ENCODE data around the gene GPAT3. TPM values are rescaled to one million over a fixed set of nuclear protein-coding genes. Genes with fewer than 3 reads are reported as not detected.

Gene GPAT3
- total and polyA plus RNA-seq, 7 donors, result 4.6 to 23.1 (median 13.0) TPM

DNA sequence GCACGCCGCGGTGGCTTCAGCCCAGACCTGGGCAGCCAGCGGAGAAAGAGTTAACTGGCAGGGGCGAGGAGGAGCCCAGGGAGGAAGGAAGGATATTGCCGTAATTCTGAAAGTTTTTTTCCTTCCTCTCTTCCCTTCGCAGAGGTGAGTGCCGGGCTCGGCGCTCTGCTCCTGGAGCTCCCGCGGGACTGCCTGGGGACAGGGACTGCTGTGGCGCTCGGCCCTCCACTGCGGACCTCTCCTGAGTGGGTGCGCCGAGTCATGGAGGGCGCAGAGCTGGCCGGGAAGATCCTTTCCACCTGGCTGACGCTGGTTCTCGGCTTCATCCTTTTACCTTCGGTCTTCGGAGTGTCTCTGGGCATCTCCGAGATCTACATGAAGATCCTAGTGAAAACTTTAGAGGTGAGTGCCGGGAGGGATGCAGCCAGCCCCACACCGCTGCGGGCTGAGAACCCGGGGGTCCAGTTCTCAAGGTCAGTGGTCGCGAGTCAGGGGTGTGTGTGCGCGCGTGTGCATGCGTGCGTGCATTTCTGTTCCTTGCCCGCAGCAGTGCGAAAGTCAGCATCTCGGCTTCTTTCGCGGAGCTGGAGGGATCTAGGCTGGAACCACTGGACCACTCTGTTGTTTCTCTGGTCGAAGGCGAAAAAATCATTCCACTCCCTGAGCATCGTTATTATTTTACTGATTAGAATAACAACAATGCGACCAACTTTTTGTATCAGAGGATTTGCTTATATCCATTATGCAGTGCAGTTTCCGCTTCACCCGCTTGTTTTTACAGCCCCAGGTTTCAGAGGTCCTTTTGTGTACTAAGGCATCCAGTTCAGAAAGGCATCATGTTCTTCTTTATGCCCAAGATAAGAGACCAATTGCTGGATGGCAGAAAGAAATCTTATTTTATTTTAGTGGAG is 709 bp downstream of the GPAT3 start:
- Histone ChIP-seq H3K4me3 (peak overlapping the region; percentile 64 to 80 (median 66)), H3K9me3 (no peaks in the 10 kb centered on the region), H3K27me3 (no peaks in the 10 kb centered on the region), H3K36me3 (no peaks in the 10 kb centered on the region), H3K4me1 (peaks cover 0 to 30% (median 17%) of the 10 kb centered on the region in 4 donors), H3K27ac (peak overlapping the region; percentile 78 to 81 (median 79))
- peak; percentile 65 for DNase-seq
- TF ChIP-seq POLR2AphosphoS5 (IDR thresholded peaks at IDR 0.05) (peak in 1 of 4 donors; percentile 5), EP300 (IDR thresholded peaks at IDR 0.05) (no peak)
- intact Hi-C loops (cut with DNase I), result loop anchor here (5.0 kb wide), 1 partner anchor 46 kb away; no protein-coding TSS in a partner anchor
- WGBS, 2 donors, result 4 to 8% methylated on average over 46 of the region's 46 CpGs

DNA sequence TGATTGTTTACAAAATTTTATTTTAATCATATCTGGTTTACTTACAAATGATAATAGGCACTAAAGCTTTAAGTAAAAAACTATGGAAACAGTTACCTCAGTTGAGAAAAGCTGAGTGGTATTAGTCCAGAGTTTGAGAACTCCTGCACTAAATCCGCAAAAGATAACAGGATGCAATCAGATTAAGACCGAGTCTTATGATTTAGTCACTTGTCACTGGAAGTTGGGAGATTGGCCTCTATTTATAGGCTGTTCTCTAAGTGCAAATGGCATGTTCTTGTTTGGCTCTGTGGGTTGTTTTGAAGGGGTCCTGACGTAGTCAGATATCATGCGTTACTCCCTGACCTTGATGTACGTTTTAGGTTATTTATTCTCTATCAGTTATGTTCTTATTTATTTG is 6.3 kb downstream of the GPAT3 start:
- Histone ChIP-seq H3K36me3 (peaks cover 0 to 21% (median 0%) of the 10 kb centered on the region in 4 donors), H3K9me3 (no peaks in the 10 kb centered on the region), H3K27me3 (no peaks in the 10 kb centered on the region), H3K27ac (no peak overlapping the region), H3K4me3 (no peak overlapping the region), H3K4me1 (peaks cover 0 to 15% (median 4%) of the 10 kb centered on the region in 4 donors)
- WGBS, 2 donors, result 92 to 95% methylated on average over 5 of the region's 5 CpGs
- TF ChIP-seq, protein P1, sequence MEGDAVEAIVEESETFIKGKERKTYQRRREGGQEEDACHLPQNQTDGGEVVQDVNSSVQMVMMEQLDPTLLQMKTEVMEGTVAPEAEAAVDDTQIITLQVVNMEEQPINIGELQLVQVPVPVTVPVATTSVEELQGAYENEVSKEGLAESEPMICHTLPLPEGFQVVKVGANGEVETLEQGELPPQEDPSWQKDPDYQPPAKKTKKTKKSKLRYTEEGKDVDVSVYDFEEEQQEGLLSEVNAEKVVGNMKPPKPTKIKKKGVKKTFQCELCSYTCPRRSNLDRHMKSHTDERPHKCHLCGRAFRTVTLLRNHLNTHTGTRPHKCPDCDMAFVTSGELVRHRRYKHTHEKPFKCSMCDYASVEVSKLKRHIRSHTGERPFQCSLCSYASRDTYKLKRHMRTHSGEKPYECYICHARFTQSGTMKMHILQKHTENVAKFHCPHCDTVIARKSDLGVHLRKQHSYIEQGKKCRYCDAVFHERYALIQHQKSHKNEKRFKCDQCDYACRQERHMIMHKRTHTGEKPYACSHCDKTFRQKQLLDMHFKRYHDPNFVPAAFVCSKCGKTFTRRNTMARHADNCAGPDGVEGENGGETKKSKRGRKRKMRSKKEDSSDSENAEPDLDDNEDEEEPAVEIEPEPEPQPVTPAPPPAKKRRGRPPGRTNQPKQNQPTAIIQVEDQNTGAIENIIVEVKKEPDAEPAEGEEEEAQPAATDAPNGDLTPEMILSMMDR (IDR thresholded peaks at IDR 0.05), result no peak
- TF ChIP-seq POLR2A (IDR thresholded peaks at IDR 0.05), result no peak
- TF ChIP-seq EP300 (IDR thresholded peaks at IDR 0.05), result no peak
- no peak for TF ChIP-seq POLR2AphosphoS5 (IDR thresholded peaks at IDR 0.05)
- no peak for DNase-seq
- intact Hi-C loops (cut with DNase I), result no loop called here

DNA sequence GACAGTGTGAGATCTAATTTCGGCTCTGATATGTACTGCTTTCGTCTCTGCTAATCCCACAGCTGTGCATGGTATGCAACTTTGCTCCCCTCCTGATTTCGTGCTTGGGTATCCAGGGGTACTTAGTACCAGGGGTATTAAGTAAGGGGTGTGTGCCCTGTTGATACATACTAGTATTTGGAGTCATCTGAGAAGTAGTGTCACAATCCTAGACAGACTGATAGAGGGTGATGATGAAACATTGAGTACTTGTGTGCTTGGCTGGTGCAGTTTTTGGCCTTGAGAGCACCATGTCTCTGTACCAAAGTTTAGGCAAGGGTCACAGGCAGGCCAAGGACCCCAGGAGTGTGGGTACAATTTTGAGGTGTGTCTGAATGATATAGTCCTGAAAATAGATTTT is 10.9 kb downstream of the GPAT3 start:
- peak overlapping the region in 1 of 4 donors; percentile 25 for H3K27ac ChIP-seq
- no peaks in the 10 kb centered on the region for H3K9me3 ChIP-seq
- H3K27me3 ChIP-seq, result no peaks in the 10 kb centered on the region
- no peak for TF ChIP-seq POLR2A (IDR thresholded peaks at IDR 0.05)
- TF ChIP-seq EP300 (IDR thresholded peaks at IDR 0.05), result no peak
- TF ChIP-seq, protein P1 (IDR thresholded peaks at IDR 0.05), result no peak
- no peak for TF ChIP-seq POLR2AphosphoS5 (IDR thresholded peaks at IDR 0.05)
- H3K36me3 ChIP-seq, result peaks cover 0 to 21% (median 0%) of the 10 kb centered on the region in 4 donors
- no peak overlapping the region for H3K4me3 ChIP-seq
- WGBS, 2 donors, result 91 to 94% methylated on average over 3 of the region's 3 CpGs
- DNase-seq, result no peak
- peaks cover 0 to 12% (median 10%) of the 10 kb centered on the region in 4 donors for H3K4me1 ChIP-seq
- intact Hi-C loops (cut with DNase I), result no loop called here

DNA sequence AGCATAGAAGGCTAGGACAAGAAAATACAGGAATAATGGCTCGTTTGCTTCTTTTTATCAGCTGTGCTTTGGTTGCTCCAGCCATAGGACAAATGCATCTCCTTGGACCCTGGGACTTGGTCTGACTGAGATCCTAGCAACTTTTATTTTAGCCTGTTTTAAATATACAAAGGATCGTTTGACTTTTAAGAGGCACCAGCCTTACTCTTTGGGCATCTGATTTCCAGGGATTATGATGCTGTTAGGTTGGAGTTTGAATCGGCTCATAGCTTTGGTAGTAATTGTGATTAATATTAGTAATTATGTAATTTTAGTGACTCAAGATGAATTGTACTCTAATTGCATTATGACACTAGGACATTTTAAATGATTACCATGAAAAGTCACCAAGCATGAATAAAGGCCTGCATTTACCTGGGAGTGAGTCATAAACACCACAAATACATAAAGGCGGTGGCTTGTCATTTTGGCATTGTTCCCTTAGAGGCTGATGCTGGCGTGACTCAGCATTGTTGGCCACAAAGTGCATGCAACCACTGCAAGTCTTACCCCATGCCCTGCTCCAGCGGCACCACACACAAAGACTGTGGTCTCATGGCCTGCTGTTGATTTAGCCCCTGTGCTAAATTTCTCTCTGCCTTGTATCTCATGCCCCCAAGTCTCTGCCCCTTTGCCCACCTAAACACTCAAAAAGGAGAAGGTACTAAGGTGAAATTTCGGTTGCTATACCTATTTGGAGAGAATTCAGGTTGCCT is 12.4 kb downstream of the GPAT3 start:
- intact Hi-C loops (cut with DNase I), result no loop called here
- peak in 3 of 4 donors; percentile 35 to 61 (median 52) for TF ChIP-seq POLR2AphosphoS5 (IDR thresholded peaks at IDR 0.05)
- TF ChIP-seq, protein P1 (IDR thresholded peaks at IDR 0.05), result no peak
- Histone ChIP-seq H3K27me3 (no peaks in the 10 kb centered on the region), H3K9me3 (no peaks in the 10 kb centered on the region), H3K4me1 (peaks cover 0 to 12% (median 10%) of the 10 kb centered on the region in 4 donors), H3K36me3 (peaks cover 0 to 21% (median 0%) of the 10 kb centered on the region in 4 donors), H3K4me3 (no peak overlapping the region), H3K27ac (peak overlapping the region in 3 of 4 donors; percentile 58 to 69 (median 68))
- 29 to 51% methylated on average over 7 of the region's 7 CpGs for WGBS, 2 donors
- DNase-seq, result peak; percentile 78

DNA sequence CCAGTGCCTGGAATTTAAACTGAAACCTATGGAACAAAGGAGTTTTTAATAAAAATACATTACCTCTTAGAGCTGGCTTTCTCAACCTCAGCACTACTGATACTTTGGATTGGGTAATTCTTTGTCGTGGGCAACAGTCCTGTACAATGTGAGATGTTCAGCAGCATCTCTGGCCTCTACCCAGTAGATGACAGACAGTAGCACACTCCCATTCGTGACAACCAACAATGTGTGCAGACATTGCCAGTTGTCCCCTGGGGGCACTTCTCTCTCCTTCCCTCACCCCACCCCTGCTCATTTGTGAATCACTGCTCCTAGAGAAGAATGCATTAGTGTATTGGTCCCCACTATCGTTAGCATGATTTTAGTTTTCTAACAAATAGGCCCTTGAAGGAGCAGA is 16.2 kb downstream of the GPAT3 start:
- intact Hi-C loops (cut with DNase I), result no loop called here

More for the DNA sequence above, 16.2 kb downstream of the GPAT3 start:
- no peak overlapping the region for H3K4me3 ChIP-seq
- WGBS, 2 donors, result 87 to 89% methylated on average over 3 of the region's 3 CpGs
- peaks cover 0 to 12% (median 10%) of the 10 kb centered on the region in 4 donors for H3K4me1 ChIP-seq
- no peak for DNase-seq
- no peak overlapping the region for H3K27ac ChIP-seq
- H3K9me3 ChIP-seq, result no peaks in the 10 kb centered on the region
- TF ChIP-seq POLR2AphosphoS5 (IDR thresholded peaks at IDR 0.05), result no peak
- TF ChIP-seq, protein P1 (IDR thresholded peaks at IDR 0.05), result no peak
- no peak for TF ChIP-seq EP300 (IDR thresholded peaks at IDR 0.05)
- no peak for TF ChIP-seq POLR2A (IDR thresholded peaks at IDR 0.05)
- H3K36me3 ChIP-seq, result no peaks in the 10 kb centered on the region
- H3K27me3 ChIP-seq, result no peaks in the 10 kb centered on the region
